ENCODE measurements around the gene ZNF780A.
"Not testable (repeated sequence)": the region's sequence is repeated elsewhere in the genome, so short reads cannot be mapped to it uniquely, and the experiment has no call there.

The ZNF780A gene

DNA sequence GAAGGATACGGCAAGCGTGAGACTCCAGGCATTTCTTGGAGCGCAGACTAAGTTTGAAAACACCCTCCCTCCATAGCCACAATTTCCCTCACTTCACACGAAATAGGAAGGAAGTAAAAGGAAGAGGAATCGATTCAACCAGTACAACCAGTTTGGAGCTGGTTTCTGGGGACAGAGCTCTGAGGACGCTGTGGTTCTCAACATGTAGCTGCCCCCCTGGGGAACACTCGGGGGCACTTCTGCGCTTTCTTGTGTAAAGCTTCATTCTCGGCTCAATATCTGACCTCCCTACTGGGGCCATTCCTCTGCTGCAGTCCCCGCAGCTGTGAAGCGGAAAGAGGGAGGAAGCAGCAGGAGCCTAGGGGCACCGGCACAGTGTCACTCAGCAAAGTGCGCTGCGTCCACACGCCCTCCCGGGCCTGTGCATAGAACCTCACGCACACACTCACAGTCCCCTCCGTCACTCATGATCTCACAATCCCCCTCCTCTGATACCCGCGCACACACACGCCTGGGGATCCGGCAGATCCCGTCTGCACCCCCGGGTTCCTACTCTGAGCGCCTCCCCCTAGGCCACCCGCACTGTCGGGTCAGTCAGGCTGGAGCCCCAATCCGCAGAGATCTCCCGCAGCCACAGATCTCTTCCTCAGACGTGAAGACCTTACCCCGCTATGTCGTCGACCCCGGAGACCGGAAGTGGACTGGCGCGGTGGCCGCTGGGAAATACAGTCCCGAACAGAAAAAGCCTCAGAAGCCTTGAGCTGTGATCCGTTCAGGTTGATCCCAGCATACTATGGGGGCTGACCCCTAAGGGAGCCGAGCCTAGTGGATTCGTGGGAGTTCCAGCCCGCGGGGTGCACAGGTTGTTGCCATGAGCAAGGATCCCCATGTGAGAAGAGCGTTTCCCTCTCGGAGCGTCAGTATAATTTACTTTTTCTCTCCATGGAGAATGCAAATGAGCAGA, at the start of gene ZNF780A:
Gene ZNF780A, minus strand, starts transcription at position 703 of the 964 bp plus-strand sequence. CDS start 6,190 bp downstream, outside the sequence.
- peak; percentile 22 for DNase-seq (ENCODE audit: low read depth)

GRCh38 chr19:40139533-40140287, 49.0 kb upstream of the ZNF780A start:
- DNase-seq (ENCODE audit: low read depth) = peak; percentile 16

DNA sequence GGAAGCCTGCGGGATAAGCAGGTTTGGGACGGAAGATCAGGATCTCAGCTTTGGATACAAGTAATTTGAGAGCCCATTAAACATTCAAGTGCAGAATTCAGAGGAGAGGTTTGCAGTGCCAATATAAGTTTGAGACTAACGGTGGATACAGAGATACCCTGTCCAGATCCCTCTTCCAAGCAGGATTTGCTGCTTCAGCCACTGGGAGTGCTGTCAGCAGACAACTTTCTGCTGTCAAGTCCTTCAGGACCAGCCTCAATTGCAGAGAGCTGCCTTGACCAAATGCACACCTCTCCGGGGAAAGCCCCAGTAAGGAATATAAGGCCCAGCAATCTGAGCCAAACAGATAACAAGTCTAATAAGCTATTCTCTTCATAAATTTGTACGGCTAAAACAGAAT, 46.1 kb upstream of the ZNF780A start:
- DNase-seq (ENCODE audit: low read depth) = no peak

DNA sequence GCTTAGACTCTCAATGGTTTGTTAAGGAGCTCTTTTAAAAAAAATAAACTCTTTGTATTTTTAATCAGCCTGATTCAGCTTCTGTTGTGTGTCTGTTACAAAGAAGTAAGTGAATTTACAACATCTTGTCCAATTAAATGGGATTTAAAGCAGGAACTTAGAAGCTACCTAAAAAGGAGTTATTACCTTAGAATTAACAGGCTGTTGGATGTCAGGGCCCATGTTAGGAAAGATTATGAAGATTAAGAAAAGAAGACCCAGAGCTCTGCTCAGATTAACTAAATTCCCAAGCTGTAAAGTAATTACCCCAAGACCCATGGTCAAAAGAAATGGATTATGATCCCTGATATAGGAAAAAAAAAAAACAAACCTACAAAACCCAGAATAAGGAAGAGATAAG, 44.1 kb upstream of the ZNF780A start:
- no peak for DNase-seq (ENCODE audit: low read depth)

GRCh38 chr19:40133491-40133890, 42.7 kb upstream of the ZNF780A start:
- no peak for DNase-seq (ENCODE audit: low read depth)

- DNase-seq (ENCODE audit: low read depth) = no peak
Measured at GRCh38 chr19:40130013-40130412, 39.3 kb upstream of the ZNF780A start.

DNA sequence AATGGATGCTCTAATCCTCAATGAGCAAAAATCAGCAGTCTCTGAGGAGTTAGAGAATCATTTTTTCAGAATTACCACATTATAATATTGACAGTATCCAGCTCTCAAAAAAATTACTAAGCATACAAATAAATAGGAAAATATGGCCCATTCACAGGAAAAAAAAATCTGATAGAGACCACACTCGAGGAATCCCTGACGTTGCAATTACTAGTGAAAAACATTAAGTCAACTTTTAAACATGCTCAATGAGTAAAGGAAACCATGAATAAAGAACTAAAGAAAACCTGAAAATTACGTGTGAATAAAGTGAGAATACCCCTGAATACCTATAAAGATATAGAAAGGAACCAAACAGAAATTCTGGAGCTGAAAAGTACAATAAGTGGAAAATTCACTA, 38.7 kb upstream of the ZNF780A start:
- no peak for DNase-seq (ENCODE audit: low read depth)

- no peak for DNase-seq (ENCODE audit: low read depth)
Measured at GRCh38 chr19:40128991-40129390, 38.2 kb upstream of the ZNF780A start.

DNA sequence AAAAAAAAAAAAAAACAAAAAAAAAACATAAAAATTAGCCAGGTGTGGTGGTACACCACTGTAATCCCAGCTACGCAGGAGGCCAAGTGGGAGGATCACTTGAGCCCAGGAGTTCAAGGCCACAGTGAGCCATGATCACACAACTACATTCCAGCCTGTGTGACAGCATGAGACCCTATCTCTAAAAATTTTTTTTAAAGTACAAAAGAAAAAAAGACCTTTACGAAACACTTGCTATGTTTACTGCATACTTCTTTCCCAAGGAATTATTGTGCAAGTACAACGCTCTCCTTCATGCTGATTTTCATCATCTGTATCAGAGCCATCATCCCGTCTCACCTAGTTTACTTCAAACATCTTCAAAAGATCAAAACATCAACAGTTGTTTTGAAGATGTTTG, 28.6 kb upstream of the ZNF780A start:
- DNase-seq (ENCODE audit: low read depth) = no peak

DNA sequence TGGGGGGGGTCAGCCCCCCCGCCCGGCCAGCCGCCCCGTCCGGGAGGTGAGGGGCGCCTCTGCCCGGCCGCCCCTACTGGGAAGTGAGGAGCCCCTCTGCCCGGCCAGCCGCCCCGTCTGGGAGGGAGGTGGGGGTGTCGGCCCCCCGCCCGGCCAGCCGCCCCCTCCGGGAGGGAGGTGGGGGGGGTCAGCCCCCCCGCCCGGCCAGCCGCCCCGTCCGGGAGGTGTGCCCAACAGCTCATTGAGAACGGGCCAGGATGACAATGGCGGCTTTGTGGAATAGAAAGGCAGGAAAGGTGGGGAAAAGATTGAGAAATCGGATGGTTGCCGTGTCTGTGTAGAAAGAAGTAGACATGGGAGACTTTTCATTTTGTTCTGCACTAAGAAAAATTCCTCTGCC, 27.9 kb upstream of the ZNF780A start:
- not testable (repeated sequence) for DNase-seq (ENCODE audit: low read depth)

GRCh38 chr19:40116075-40116474, 25.3 kb upstream of the ZNF780A start:
- DNase-seq (ENCODE audit: low read depth) = no peak

GRCh38 chr19:40114119-40114518, 23.4 kb upstream of the ZNF780A start:
- DNase-seq (ENCODE audit: low read depth) = not testable (repeated sequence)

DNA sequence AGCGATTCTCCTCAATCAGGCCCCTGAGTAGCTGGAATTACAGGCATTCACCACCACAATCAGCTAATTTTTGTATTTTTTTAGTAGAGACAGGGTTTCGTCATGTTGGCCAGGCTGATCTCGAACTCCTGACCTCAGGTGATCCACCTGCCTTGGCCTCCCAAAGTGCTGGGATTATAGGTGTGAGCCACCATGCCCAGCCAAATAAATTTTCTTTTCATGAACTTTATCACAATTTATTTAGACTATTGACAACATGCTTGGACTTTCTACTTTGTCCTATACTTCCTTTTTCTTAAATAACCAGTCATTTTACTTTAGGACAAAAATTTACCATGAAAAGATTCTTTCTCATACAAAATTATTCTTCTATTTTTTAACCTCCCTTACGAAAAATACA, 21.5 kb upstream of the ZNF780A start:
- not testable (repeated sequence) for DNase-seq (ENCODE audit: low read depth)

GRCh38 chr19:40110570-40110969, 19.8 kb upstream of the ZNF780A start:
- no peak for DNase-seq (ENCODE audit: low read depth)

- DNase-seq (ENCODE audit: low read depth) = no peak
Measured at GRCh38 chr19:40104754-40105153, 14.0 kb upstream of the ZNF780A start.

DNA sequence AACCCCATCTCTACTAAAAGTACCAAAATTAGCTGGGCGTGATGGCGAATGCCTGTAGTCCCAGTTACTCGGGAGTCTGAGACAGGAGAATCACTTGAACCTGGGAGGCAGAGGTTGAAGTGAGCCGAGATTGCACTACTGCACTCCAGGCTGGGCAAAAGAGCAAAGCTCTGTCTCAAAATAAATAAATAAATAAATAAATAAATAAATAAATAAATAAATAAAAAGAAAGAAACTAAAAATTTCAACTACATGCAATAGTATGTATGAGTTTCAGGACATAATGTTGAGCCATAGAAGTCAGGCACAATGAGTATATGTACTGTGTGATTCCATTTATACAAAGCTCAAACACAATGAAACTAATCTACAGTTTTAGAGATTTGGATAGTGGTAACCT, 12.9 kb upstream of the ZNF780A start:
- no peak for DNase-seq (ENCODE audit: low read depth)

GRCh38 chr19:40101813-40102212, 11.1 kb upstream of the ZNF780A start:
- DNase-seq (ENCODE audit: low read depth) = no peak

GRCh38 chr19:40093416-40093815, 2.7 kb upstream of the ZNF780A start:
- no peak for DNase-seq (ENCODE audit: low read depth)

DNA sequence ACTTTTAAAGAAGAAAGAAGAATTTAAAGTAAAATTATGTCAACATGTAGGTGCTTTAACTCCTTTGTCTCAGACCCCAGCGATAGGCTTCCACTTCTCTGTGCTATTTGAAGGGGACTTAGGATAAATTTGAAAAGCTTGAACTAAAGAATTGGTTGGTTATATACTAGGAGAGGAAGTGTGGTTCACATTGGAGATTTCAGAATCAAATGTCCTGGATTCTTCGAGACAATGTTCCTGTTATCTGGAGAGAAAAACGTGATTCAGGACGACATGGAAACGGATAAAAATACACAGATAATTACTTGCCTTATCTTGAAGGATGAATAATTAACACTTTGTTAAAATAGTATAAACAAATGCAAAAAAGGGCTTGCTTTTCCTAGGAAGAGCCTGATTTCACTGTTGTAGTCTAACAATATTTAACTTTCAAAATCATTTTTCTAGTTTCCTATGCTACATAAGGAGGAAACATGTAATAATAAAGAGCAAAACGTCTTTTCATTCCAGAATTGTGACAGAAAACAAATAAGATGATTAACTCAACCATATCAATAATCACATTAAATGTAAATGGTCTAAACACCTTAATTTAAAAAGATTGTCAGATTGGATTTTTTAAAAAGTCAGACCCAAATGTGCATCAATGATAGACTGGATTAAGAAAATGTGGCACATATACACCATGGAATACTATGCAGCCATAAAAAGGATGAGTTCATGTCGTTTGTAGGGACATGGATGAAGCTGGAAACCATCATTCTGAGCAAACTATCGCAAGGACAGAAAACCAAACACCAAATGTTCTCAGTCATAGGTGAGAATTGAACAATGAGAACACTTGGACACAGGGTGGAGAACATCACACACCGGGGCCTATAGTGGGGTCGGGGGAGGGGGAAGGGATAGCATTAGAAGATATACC, 724 bp upstream of the ZNF780A start:
- DNase-seq (ENCODE audit: low read depth) = no peak

DNA sequence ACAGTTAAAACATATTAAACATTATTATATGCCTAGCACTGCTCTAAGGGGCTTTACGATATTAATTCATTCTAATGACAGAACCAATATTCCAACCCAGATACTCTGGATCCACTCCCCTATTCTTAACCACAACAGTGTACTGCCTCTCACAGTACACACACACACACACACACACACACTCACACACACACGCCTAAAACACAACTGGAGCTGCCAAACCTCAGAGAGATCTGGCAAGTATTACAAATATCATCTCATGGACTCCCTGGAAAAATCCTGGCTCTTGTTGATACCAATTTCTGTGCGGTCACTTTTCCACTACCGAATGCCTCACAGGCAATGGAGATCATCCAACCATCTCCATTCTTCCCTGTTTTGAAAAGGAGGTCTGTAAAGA, 1.3 kb downstream of the ZNF780A start:
- DNase-seq (ENCODE audit: low read depth) = peak; percentile 9

DNA sequence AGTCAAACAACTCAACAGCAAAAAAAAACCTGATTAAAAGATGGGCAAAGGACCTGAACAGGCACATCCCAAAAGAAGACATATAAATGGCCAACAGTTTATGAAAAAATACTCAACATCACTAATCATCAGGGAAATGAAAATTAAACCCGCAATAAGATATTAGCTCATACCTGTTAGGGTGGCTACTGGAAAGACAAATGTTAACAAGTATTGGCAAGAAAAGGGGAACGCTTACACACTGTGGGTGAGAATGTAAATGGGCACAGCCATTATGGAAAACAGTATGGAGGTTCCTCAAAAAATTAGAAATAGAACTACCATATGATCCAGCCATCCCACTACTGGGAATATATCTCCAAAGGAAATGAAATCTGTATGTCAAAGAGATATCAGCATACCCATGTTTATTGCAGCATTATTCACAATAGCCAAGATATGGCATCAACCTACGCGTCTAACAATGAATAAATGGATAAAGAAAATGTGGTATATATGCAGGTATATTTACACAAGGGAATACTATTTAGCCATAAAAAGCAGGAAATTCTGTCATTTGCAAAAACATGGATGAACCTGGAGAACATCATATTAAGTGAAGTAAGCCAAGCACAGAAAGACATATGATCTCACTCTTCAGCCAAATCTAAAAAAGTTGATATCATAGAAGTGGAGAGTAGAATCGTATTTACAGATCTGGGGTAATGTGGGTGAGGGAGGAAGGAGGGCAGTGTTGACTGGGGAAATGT, 2.3 kb downstream of the ZNF780A start:
- DNase-seq (ENCODE audit: low read depth) = no peak
